ENCODE measurements around the gene AJAP1. TPM values are rescaled to one million over a fixed set of nuclear protein-coding genes. Genes with fewer than 3 reads are reported as not detected.

Gene AJAP1
- total RNA-seq, 4 donors from 2014 or later: 0.19 to 0.65 (median 0.22) TPM; not detected in 1

GRCh38 chr1:4745560-4745959 lies 91.2 kb downstream of the AJAP1 start:
- TF ChIP-seq CTCF (IDR thresholded peaks at IDR 0.05; ENCODE audit: low read depth): no peak

GRCh38 chr1:4749406-4749805 lies 95.0 kb downstream of the AJAP1 start:
- no peak for TF ChIP-seq CTCF (IDR thresholded peaks at IDR 0.05; ENCODE audit: low read depth)

GRCh38 chr1:4750177-4750576 lies 95.8 kb downstream of the AJAP1 start:
- TF ChIP-seq CTCF (IDR thresholded peaks at IDR 0.05; ENCODE audit: low read depth): no peak

- TF ChIP-seq CTCF (IDR thresholded peaks at IDR 0.05; ENCODE audit: low read depth): no peak
These were observed 97.7 kb downstream of the AJAP1 start for GRCh38 chr1:4752059-4752458.

GRCh38 chr1:4754816-4755215 lies 100.4 kb downstream of the AJAP1 start:
- no peak for TF ChIP-seq CTCF (IDR thresholded peaks at IDR 0.05; ENCODE audit: low read depth)

- no peak for TF ChIP-seq CTCF (IDR thresholded peaks at IDR 0.05; ENCODE audit: low read depth)
These were observed 101.0 kb downstream of the AJAP1 start for GRCh38 chr1:4755301-4755845.

- TF ChIP-seq CTCF (IDR thresholded peaks at IDR 0.05; ENCODE audit: low read depth): no peak
These were observed 101.6 kb downstream of the AJAP1 start for GRCh38 chr1:4755864-4756504.
